K562 (cell line): ENCODE measurements around the gene RNF151. TPM values are rescaled to one million over a fixed set of nuclear protein-coding genes. Genes with fewer than 3 reads are reported as not detected.

ENCODE experiments used
- ATAC-seq: fragments of 200-7000 bp; cut with Tn5 transposase; 3 replicates; pipeline ENCODE4 v1.9.1; 2020; ENCODE audit warnings: moderate library complexity
- BruUV-seq: library from RNA; stranded (reverse); fragments of 400-500 nt; replicated peaks from 2 replicates; lab custom pipeline; 2021; lab: Mats Ljungman, UMichigan
- CTCF ChIA-PET: fragments of 300-600 bp; formaldehyde crosslinking; extraction: SDS; loops from one replicate; lab custom pipeline; 2021; ENCODE audit warnings: low intra/inter-chr PET ratio; lab: Yijun Ruan, JAX
- POLR2A ChIA-PET: fragments of 300-600, 350-650 bp; sonication (Branson Sonifier 250); formaldehyde crosslinking; extraction: SDS; loops from one replicate; lab custom pipeline; 2021; ENCODE audit warnings: antibody characterized with exemption, inconsistent platforms; lab: Yijun Ruan, JAX
- DNase-seq, 4 experiments: peaks; one replicate each; pipeline versions ENCODE4 v3.0.0 to v3.0.0-alpha.2; 2011 to 2018; ENCODE audit warnings: low spot score in 3 of 4, mixed read lengths in 3 of 4; ENCODE audit errors: extremely low read depth in 1 of 4
- FAIRE-seq: peaks from 2 replicates; lab custom pipeline; 2011; peaks lifted over from hg19 to GRCh38; lab: Jason Lieb, UNC
- H2AFZ ChIP-seq: 2 replicates; pipeline ENCODE4 v1.6.0; 2011; ENCODE audit warnings: low read depth, low read length, control low read depth, inconsistent platforms
- H3K27ac ChIP-seq: fragments of 200-600 bp; 3 replicates; pipeline ENCODE4 v1.8.0; 2011; ENCODE audit warnings: low read depth, mild to moderate bottlenecking, control low read depth, inconsistent platforms, low read length, moderate library complexity, mixed read lengths; ENCODE audit errors: extremely low read depth
- H3K27me3 ChIP-seq, 2 experiments: fragments of 300-600 bp in 1 of 2; 2 replicates in 1 of 2; 3 replicates in 1 of 2; pipeline versions ENCODE4 v1.6.0 to v1.8.0; 2011; ENCODE audit warnings: inconsistent platforms in 2 of 2, low read length in 2 of 2, mild to moderate bottlenecking in 1 of 2, mixed read lengths in 1 of 2, moderate library complexity in 1 of 2; ENCODE audit not compliant: control insufficient read depth in 2 of 2, insufficient read depth in 2 of 2
- H3K36me3 ChIP-seq: fragments of 300-600 bp; 3 replicates; pipeline ENCODE4 v1.8.0; 2011; ENCODE audit warnings: mild to moderate bottlenecking, low read length, inconsistent platforms; ENCODE audit not compliant: control insufficient read depth, insufficient read depth
- H3K4me1 ChIP-seq, 2 experiments: fragments of 200-600 bp in 1 of 2; replicated peaks in 1 of 2; 2 replicates in 1 of 2; 3 replicates in 1 of 2; pipeline versions ENCODE4 v1.5.1 to v1.8.0; 2011; ENCODE audit warnings: inconsistent platforms in 2 of 2, low read length in 2 of 2, mild to moderate bottlenecking in 1 of 2, mixed read lengths in 1 of 2, moderate library complexity in 1 of 2; ENCODE audit not compliant: control insufficient read depth in 2 of 2, insufficient read depth in 2 of 2
- H3K4me2 ChIP-seq: 2 replicates; pipeline ENCODE4 v1.6.1; 2011; ENCODE audit warnings: low read length, control low read depth, inconsistent platforms, mixed read lengths; ENCODE audit not compliant: insufficient read depth
- H3K4me3 ChIP-seq: fragments of 200-600 bp; sonication (generic), shearing (Covaris generic); 2 replicates; pipeline ENCODE4 v1.5.1; 2016; ENCODE audit warnings: control low read depth, inconsistent platforms
- H3K79me2 ChIP-seq: fragments of 200-600 bp; 3 replicates; pipeline ENCODE4 v1.8.0; 2011; ENCODE audit warnings: low read length, inconsistent platforms; ENCODE audit not compliant: control insufficient read depth, insufficient read depth
- H3K9ac ChIP-seq, 2 experiments: 2 replicates each; pipeline versions ENCODE4 v1.6.0 to v1.6.1; 2011; ENCODE audit warnings: low read depth in 2 of 2, low read length in 2 of 2, control low read depth in 1 of 2, inconsistent platforms in 1 of 2, mild to moderate bottlenecking in 1 of 2, mixed read lengths in 1 of 2; ENCODE audit not compliant: insufficient read depth in 1 of 2
- H3K9me1 ChIP-seq: one replicate; pipeline ENCODE4 v1.6.0; 2011; ENCODE audit warnings: inconsistent platforms, mild to moderate bottlenecking, low read length, moderate library complexity; ENCODE audit not compliant: control insufficient read depth, insufficient read depth
- H3K9me3 ChIP-seq: replicated peaks from 2 replicates; pipeline ENCODE4 v1.5.1; 2011; ENCODE audit warnings: low read depth, low read length, inconsistent platforms; ENCODE audit not compliant: control insufficient read depth, insufficient read depth
- H4K20me1 ChIP-seq: replicated peaks from 2 replicates; pipeline ENCODE4 v1.6.1; 2011; ENCODE audit warnings: low read length, inconsistent platforms, mixed read lengths; ENCODE audit not compliant: control insufficient read depth, insufficient read depth
- COPS2 ChIP-seq: fragments of 450-650 bp; conservative IDR thresholded peaks from 2 replicates; pipeline ENCODE4 v1.6.1; 2016; ENCODE audit warnings: mild to moderate bottlenecking, moderate library complexity
- CTBP1 ChIP-seq: fragments of 450-650 bp; IDR thresholded peaks from 2 replicates; pipeline ENCODE4 v1.6.1; 2016; ENCODE audit warnings: borderline replicate concordance
- KAT7 ChIP-seq: sonication (generic); formaldehyde crosslinking; IDR thresholded peaks from 2 replicates; pipeline ENCODE4 v1.8.0; 2022; ENCODE audit warnings: missing genetic modification reagents, mild to moderate bottlenecking, borderline replicate concordance
- KLF6 ChIP-seq: fragments of 250-450 bp; sonication (Bioruptor Pico); IDR thresholded peaks from 2 replicates; pipeline ENCODE4 v1.4.0; 2020; ENCODE audit warnings: mild to moderate bottlenecking, moderate library complexity, borderline replicate concordance
- NONO ChIP-seq, 2 experiments: fragments of 200-400 bp in 1 of 2; fragments of 450-650 bp in 1 of 2; formaldehyde crosslinking in 1 of 2; IDR thresholded peaks; 2 replicates each; pipeline ENCODE4 v1.6.1; 2017; ENCODE audit warnings: low read depth in 2 of 2, mild to moderate bottlenecking in 2 of 2, moderate library complexity in 2 of 2, low read length in 1 of 2
- POLR2A ChIP-seq: fragments of 450-650 bp; conservative IDR thresholded peaks from 2 replicates; pipeline ENCODE4 v1.6.1; 2016
- PPARD ChIP-seq: fragments of 250-450 bp; sonication (Bioruptor Pico); IDR thresholded peaks from 2 replicates; pipeline ENCODE4 v1.8.0; 2022; ENCODE audit warnings: inconsistent platforms, mild to moderate bottlenecking, moderate library complexity
- SMAD2 ChIP-seq: fragments of 150-350 bp; IDR thresholded peaks from 2 replicates; pipeline ENCODE4 v1.6.1; 2014; ENCODE audit warnings: low read depth, mild to moderate bottlenecking, low read length
- UBTF ChIP-seq, 2 experiments: IDR thresholded peaks; 2 replicates each; pipeline ENCODE4 v1.6.1; 2012; ENCODE audit warnings: improper control_type of control experiment in 2 of 2, low read depth in 2 of 2, low read length in 2 of 2, borderline replicate concordance in 1 of 2
- ZBED1 ChIP-seq: IDR thresholded peaks from 2 replicates; pipeline ENCODE4 v1.6.1; 2014
- ZBTB34 ChIP-seq: fragments of 250-450 bp; sonication (Bioruptor Pico); IDR thresholded peaks from 2 replicates; pipeline ENCODE4 v1.8.0; 2021; ENCODE audit warnings: mild to moderate bottlenecking, moderate library complexity
- ZBTB5 ChIP-seq: fragments of 450-650 bp; IDR thresholded peaks from 2 replicates; pipeline ENCODE4 v1.6.1; 2017; ENCODE audit warnings: antibody characterized with exemption
- ZNF3 ChIP-seq: fragments of 250-450 bp; sonication (Bioruptor Pico); IDR thresholded peaks from 2 replicates; pipeline ENCODE4 v1.5.0; 2021; ENCODE audit warnings: mild to moderate bottlenecking, moderate library complexity
- ZNF589 ChIP-seq: fragments of 200-800 bp; sonication (Bioruptor generic); IDR thresholded peaks from 2 replicates; pipeline ENCODE4 v1.6.1; 2016; ENCODE audit warnings: low read depth, missing genetic modification characterization, missing compliant biosample characterization
- ZNF699 ChIP-seq: fragments of 250-450 bp; sonication (Bioruptor Pico); IDR thresholded peaks from 2 replicates; pipeline ENCODE4 v1.8.0; 2021; ENCODE audit warnings: mild to moderate bottlenecking, moderate library complexity; ENCODE audit not compliant: insufficient replicate concordance
- ZNF75A ChIP-seq: fragments of 450-650 bp; formaldehyde crosslinking; IDR thresholded peaks from 2 replicates; pipeline ENCODE4 v1.4.0; 2020; ENCODE audit warnings: mild to moderate bottlenecking
- WGBS: fragments of 100-300 bp; shearing (Covaris generic); methylation state at CpG from one replicate; pipeline ENCODE4 v1.1.6; 2016; ENCODE audit warnings: low coverage, mixed read lengths; ENCODE audit not compliant: insufficient coverage; ENCODE audit errors: missing lambda C conversion rate; 5-methylcytosine and 5-hydroxymethylcytosine counted together
- in situ Hi-C: fragments of 300-500 bp; cut with MboI; formaldehyde crosslinking; loops from 4 replicates; pipeline ENCODE4 v1.15.0; 2018; ENCODE audit warnings: inconsistent platforms, mixed read lengths
- intact Hi-C: fragments of 100-400 bp; cut with micrococcal nuclease; formaldehyde crosslinking; loops from 2 replicates; pipeline ENCODE4 v1.14.2; 2022
- polyA plus RNA-seq, 8 experiments: library from polyadenylated mRNA; depleted of rRNA in 4 of 8; stranded (reverse) in 5 of 8; unstranded in 3 of 8; fragments of >200 nt; fragmentation: Nextera tagmentation in 2 of 8; fragmentation: Illumina TruSeq in 1 of 8; extraction: Ambion mirVana in 2 of 8; extraction: Trizol in 1 of 8; gene quantifications; 2 replicates each; pipeline versions ENCODE4 v1.2.1 to v1.2.3, GENCODE V29; 2011 to 2014; ENCODE audit warnings: inconsistent platforms in 1 of 8, missing spikeins in 1 of 8
- total RNA-seq, 7 experiments: library from RNA; depleted of rRNA in 6 of 7; stranded (reverse); fragments of >200 nt in 6 of 7; fragmentation: Illumina TruSeq in 2 of 7; extraction: Trizol in 2 of 7; gene quantifications; 2 replicates each; pipeline versions ENCODE4 v1.2.1 to v1.2.3, GENCODE V29; 2011 to 2021; ENCODE audit warnings: low replicate concordance in 1 of 7

RNF151 gene
- total and polyA plus RNA-seq, 9 of the 15 experiments (the other 6 are each of a cell fraction or from before 2014, with no cell fraction given) = not detected

GRCh38 chr16:1989209-1990100, 22.8 kb downstream of the RNF151 start, which contains the start of gene SYNGR3:
Gene SYNGR3, plus strand, starts transcription at chr16:1989970. Its CDS starts 133 bp downstream, at chr16:1990103.
- POLR2A ChIA-PET = interaction anchor here (1.5 to 10.2 kb wide), 2 partner anchors 11 to 23 kb away, joined by 4 to 103 read pairs; partner anchors contain the start of genes RNF151 and RPS2
- no peak for TF ChIP-seq ZNF75A (CRISPR knock-in tag)
- TF ChIP-seq SMAD2 = no peak
- no peak for TF ChIP-seq KAT7
- TF ChIP-seq POLR2A = no peak
- TF ChIP-seq ZNF3 (CRISPR knock-in tag) = no peak
- no peak for TF ChIP-seq KLF6
- 0 out of 4 replicates have a peak, but pooled peaks of 1 of the 2 experiments have one; percentile 26 for TF ChIP-seq NONO (IDR thresholded peaks at IDR 0.05; ENCODE audit: low read depth in 2 of 2, low read length in 1 of 2)
- TF ChIP-seq UBTF (IDR thresholded peaks at IDR 0.05; ENCODE audit: borderline replicate concordance in 1 of 2, low read depth in 2 of 2, low read length in 2 of 2) = 0 out of 4 replicates have a peak, but pooled peaks of 1 of the 2 experiments have one; percentile 40
- TF ChIP-seq CTBP1 = peak; percentile 75; the same call in 1 of the 2 replicates
- no peak for TF ChIP-seq ZBTB5
- no peak for TF ChIP-seq PPARD (CRISPR knock-in tag)
- no peak for TF ChIP-seq ZNF699
- no peak for TF ChIP-seq ZBTB34 (CRISPR knock-in tag)
- no peak for TF ChIP-seq COPS2
- no peak for TF ChIP-seq ZBED1
- no peak for TF ChIP-seq ZNF589 (CRISPR knock-in tag)

More at GRCh38 chr16:1989209-1990100, 22.8 kb downstream of the RNF151 start, which contains the start of gene SYNGR3:
- Histone ChIP-seq H3K4me1 (peaks cover 35 to 79% of the 10 kb centered on the region in 2 experiments), H3K9me1 (no peaks in the 10 kb centered on the region), H4K20me1 (no peaks in the 10 kb centered on the region), H3K27ac (peak within 1 kb of the TSS; percentile 76), H3K79me2 (peaks cover 36% of the 10 kb centered on the region), H3K9ac (peak within 1 kb of the TSS; percentile 63 to 87; a peak in 3 of 4 replicates), H3K36me3 (peaks cover 26% of the 10 kb centered on the region; the same call in 1 of the 3 replicates), H3K4me3 (peak within 1 kb of the TSS; percentile 38), H3K9me3 (no peaks in the 10 kb centered on the region), H3K27me3 (no peaks in the 10 kb centered on the region), H3K4me2 (peak within 1 kb of the TSS; percentile 72), H2AFZ (peak within 1 kb of the TSS; percentile 83)
- peak; percentile 17 for ATAC-seq
- intact Hi-C loops (no loop called here), in situ Hi-C loops (no loop called here)
- CTCF ChIA-PET = no interaction called here
- WGBS = 32% methylated on average over 29 of the region's 67 CpGs
- DNase-seq = peak in 3 of 4 experiments; percentile 47 to 67 (median 52)
- FAIRE-seq = no peak
- no TSS peak for BruUV-seq
